Gastroesophageal sphincter (tissue), 4 donors: ENCODE data around the gene ABI3BP. TPM values are rescaled to one million over a fixed set of nuclear protein-coding genes. Genes with fewer than 3 reads are reported as not detected.

ENCODE experiments used
- ATAC-seq: fragments of 150-250 bp; one replicate; pipeline ENCODE4 v1.9.1; 2016; ENCODE audit warnings: mild to moderate bottlenecking, moderate library complexity
- H3K27ac ChIP-seq, 4 donors: fragments of 200-600 bp; sonication (generic) in 3 of 4; 1 replicate in 3 of 4; 2 replicates in 1 of 4; pipeline ENCODE4 v1.5.1; 2016 to 2019
- H3K27me3 ChIP-seq: fragments of 200-600 bp; sonication (generic); one replicate; pipeline ENCODE4 v1.5.1; 2019
- H3K36me3 ChIP-seq, 2 donors: fragments of 200-600 bp; sonication (generic); one replicate each; pipeline ENCODE4 v1.5.1; 2019; ENCODE audit warnings: control low read depth in 1 of 2
- H3K4me1 ChIP-seq, 3 donors: fragments of 200-600 bp; sonication (generic); 1 replicate in 2 of 3; 2 replicates in 1 of 3; pipeline ENCODE4 v1.5.1; 2016 to 2019; ENCODE audit warnings: control low read depth in 2 of 3
- H3K4me3 ChIP-seq, 2 donors: fragments of 200-600 bp; sonication (generic); one replicate each; pipeline ENCODE4 v1.5.1; 2019; ENCODE audit warnings: mild to moderate bottlenecking in 1 of 2, moderate library complexity in 1 of 2
- H3K9me3 ChIP-seq, 3 donors: fragments of 200-600 bp; sonication (generic); one replicate each; pipeline ENCODE4 v1.5.1; 2017 to 2019; ENCODE audit warnings: control low read depth in 2 of 3
- CTCF ChIP-seq, 4 experiments: fragments of 200-600 bp in 2 of 4; fragments of 450-650 bp in 2 of 4; sonication (generic) in 1 of 4; IDR thresholded peaks; one replicate each; pipeline ENCODE4 v1.5.1; 2017 to 2019; ENCODE audit warnings: antibody characterized with exemption in 4 of 4, mild to moderate bottlenecking in 2 of 4, moderate library complexity in 2 of 4
- EP300 ChIP-seq: sonication (generic); formaldehyde crosslinking; IDR thresholded peaks from one replicate; pipeline ENCODE4 v1.6.1; 2017; ENCODE audit warnings: antibody characterized with exemption, mild to moderate bottlenecking
- POLR2A ChIP-seq, 2 donors: fragments of 450-650 bp; IDR thresholded peaks; one replicate each; pipeline ENCODE4 v1.6.1; 2017; ENCODE audit warnings: antibody characterized with exemption in 2 of 2, mild to moderate bottlenecking in 2 of 2, moderate library complexity in 1 of 2
- POLR2AphosphoS5 ChIP-seq: sonication (generic); formaldehyde crosslinking; IDR thresholded peaks from one replicate; pipeline ENCODE4 v1.6.1; 2017; ENCODE audit warnings: antibody characterized with exemption
- WGBS, 2 donors: methylation state at CpG; one replicate each; pipeline ENCODE4 v1.1.5; 2018; ENCODE audit warnings: low coverage in 1 of 2; 5-methylcytosine and 5-hydroxymethylcytosine counted together
- total RNA-seq, 4 donors: library from RNA; depleted of rRNA; stranded (reverse); fragments of >200 nt; gene quantifications; one replicate each; pipeline ENCODE4 v1.1.0, GENCODE V29; 2016

ABI3BP gene
- total RNA-seq, 4 donors from 2014 or later = 59.6 to 158 (median 99.9) TPM

DNA sequence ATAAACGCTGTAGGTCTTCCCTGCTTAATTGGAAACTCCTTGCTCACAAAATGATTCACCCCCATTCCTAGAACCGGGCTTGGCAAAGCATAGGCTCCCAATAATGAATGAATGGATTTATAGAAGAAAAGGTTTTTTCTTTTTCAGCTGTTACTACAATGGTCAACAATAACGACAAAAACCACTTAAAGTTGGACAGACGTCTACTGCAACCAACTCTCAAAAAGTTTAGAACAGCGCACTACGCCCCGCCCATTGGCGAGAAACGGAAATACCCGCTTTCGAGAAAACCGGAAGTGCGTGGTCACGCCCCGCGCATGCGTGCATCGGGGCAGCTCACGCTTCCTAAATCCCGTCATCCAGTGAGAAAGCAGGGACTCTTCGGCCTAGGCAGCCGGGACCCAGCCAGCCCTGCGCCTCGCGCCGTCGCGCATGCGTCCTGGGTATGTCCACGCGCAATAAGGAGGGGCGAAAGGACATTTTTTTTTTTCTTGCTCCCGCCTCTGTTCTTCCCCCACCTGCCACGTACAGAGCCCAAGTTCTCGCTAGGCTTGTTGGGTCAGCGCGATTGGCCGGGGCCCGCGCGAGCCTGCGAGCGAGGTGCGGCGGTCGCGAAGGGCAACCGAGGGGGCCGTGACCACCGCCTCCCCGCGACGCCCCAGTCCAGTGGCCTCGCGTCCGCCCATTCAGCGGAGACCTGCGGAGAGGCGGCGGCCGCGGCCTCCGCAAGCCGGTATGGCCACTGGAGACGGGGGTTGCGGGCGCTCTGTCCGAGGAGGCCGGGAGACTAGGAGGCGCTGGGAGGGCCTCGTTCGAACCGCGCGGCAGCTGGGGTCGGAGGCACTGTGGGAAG, 284.0 kb downstream of the ABI3BP start, which contains the start of gene TFG:
TFG (plus strand) TSS at position 506 of the 853 bp plus-strand sequence. CDS start 4,192 bp downstream, outside the sequence.
- Histone ChIP-seq H3K4me3 (peak within 1 kb of the TSS; percentile 84 to 88), H3K27me3 (no peaks in the 10 kb centered on the region), H3K9me3 (no peaks in the 10 kb centered on the region), H3K27ac (peak within 1 kb of the TSS; percentile 88 to 99 (median 95)), H3K4me1 (peaks cover 0 to 47% (median 17%) of the 10 kb centered on the region in 3 donors), H3K36me3 (peaks cover 0 to 8% of the 10 kb centered on the region in 2 donors)
- TF ChIP-seq POLR2AphosphoS5 (peak; percentile 72), POLR2A (IDR thresholded peaks at IDR 0.05) (peak; percentile 59 to 72), EP300 (no peak), CTCF (IDR thresholded peaks at IDR 0.05) (no peak)
- ATAC-seq = peak; percentile 99
- 0 to 1% methylated on average over 18 to 26 of the region's 76 CpGs for WGBS, 2 donors

DNA sequence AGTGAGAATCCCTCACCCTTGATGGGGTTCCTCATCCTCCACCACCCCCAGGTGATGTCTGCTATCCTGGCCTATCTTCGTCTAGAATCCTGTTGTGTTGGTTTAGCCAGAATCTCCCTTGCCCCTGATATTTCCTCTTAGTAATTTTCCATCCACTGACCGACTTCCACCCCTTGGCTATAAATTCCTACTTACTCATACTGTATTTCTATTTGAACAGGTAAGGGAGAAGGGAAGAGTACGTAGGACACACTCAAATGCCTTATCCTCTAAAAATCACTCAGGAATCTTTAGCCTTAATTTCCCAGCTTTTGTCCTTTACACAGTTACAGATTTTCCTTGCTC, 284.6 kb downstream of the ABI3BP start:
- no peak for ATAC-seq
- H3K27ac ChIP-seq = peak overlapping the region; percentile 81 to 99 (median 95)
- peaks cover 0 to 41% (median 17%) of the 10 kb centered on the region in 3 donors for H3K4me1 ChIP-seq
- peak overlapping the region; percentile 42 to 84 for H3K4me3 ChIP-seq
- H3K36me3 ChIP-seq = peaks cover 0 to 2% of the 10 kb centered on the region in 2 donors
- 92% methylated on average over 3 of the region's 3 CpGs for WGBS, 2 donors
- H3K27me3 ChIP-seq = no peaks in the 10 kb centered on the region
- TF ChIP-seq POLR2AphosphoS5 = no peak
- H3K9me3 ChIP-seq = no peaks in the 10 kb centered on the region

GRCh38 chr3:100706365-100706764, 286.9 kb downstream of the ABI3BP start:
- WGBS, 2 donors = 43 to 69% methylated on average over 3 of the region's 3 CpGs
- Histone ChIP-seq H3K4me3 (no peak overlapping the region), H3K27ac (no peak overlapping the region), H3K9me3 (no peaks in the 10 kb centered on the region), H3K4me1 (peaks cover 0 to 19% (median 12%) of the 10 kb centered on the region in 3 donors), H3K36me3 (no peaks in the 10 kb centered on the region), H3K27me3 (no peaks in the 10 kb centered on the region)
- ATAC-seq = no peak
- TF ChIP-seq POLR2A (IDR thresholded peaks at IDR 0.05) (no peak), CTCF (IDR thresholded peaks at IDR 0.05) (no peak), EP300 (no peak)

DNA sequence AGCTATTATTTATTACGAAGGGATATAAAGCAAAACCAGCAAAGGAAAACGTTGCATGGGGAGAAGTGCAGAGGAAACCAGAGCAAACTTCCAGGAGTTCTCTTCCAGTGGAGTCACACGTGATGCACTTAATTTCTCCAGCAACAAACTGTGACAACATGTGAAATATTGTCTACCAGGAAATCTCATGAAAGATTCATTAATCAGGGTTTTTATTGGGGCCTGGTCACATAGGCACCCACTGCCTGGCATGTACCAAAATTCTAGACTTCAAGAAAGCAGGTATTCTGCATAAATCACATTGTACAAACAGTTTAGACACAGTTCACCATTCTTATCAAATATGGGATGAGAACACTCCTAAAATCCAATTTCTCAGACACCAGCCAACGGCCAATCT, 289.4 kb downstream of the ABI3BP start:
- H3K27ac ChIP-seq = no peak overlapping the region
- no peak for ATAC-seq
- 51 to 81% methylated on average over 4 of the region's 4 CpGs for WGBS, 2 donors
- H3K36me3 ChIP-seq = no peaks in the 10 kb centered on the region
- H3K4me3 ChIP-seq = no peak overlapping the region
- TF ChIP-seq EP300 = no peak
- TF ChIP-seq CTCF (IDR thresholded peaks at IDR 0.05) = no peak
- TF ChIP-seq POLR2A (IDR thresholded peaks at IDR 0.05) = no peak
- no peak for TF ChIP-seq POLR2AphosphoS5
- H3K9me3 ChIP-seq = no peaks in the 10 kb centered on the region
- H3K27me3 ChIP-seq = no peaks in the 10 kb centered on the region
- peaks cover 0 to 5% (median 0%) of the 10 kb centered on the region in 3 donors for H3K4me1 ChIP-seq

DNA sequence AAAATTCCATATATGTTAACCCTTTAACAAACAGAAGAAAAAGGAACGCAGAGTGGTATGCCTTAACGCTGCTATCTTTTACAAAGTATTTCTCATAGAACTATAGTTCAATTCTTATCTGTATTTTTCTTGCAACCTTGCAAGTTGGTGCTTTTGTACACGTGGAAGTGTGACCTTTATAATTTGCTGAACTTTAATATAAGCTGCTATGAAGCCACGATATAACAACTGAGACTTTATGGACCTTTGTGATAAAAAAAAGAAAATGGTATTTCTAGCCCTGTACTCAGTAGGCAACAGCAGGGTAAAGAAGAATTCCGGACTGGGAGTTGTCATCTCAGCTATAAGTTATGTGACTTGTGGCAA, 290.3 kb downstream of the ABI3BP start:
- 75 to 87% methylated on average over 4 to 5 of the region's 5 CpGs for WGBS, 2 donors
- ATAC-seq = no peak
- no peaks in the 10 kb centered on the region for H3K9me3 ChIP-seq
- H3K36me3 ChIP-seq = no peaks in the 10 kb centered on the region
- no peak overlapping the region for H3K4me3 ChIP-seq
- no peak overlapping the region for H3K27ac ChIP-seq
- H3K27me3 ChIP-seq = peaks cover 1% of the 10 kb centered on the region
- H3K4me1 ChIP-seq = no peaks in the 10 kb centered on the region
- no peak for TF ChIP-seq POLR2AphosphoS5
- TF ChIP-seq POLR2A (IDR thresholded peaks at IDR 0.05) = no peak
- TF ChIP-seq CTCF (IDR thresholded peaks at IDR 0.05) = no peak
- TF ChIP-seq EP300 = no peak
